ENCODE data around the gene LRP1-AS.

LRP1-AS gene

GRCh38 chr12:57096099-57096572 is 51.3 kb downstream of the LRP1-AS start:
- no peak for DNase-seq

DNA sequence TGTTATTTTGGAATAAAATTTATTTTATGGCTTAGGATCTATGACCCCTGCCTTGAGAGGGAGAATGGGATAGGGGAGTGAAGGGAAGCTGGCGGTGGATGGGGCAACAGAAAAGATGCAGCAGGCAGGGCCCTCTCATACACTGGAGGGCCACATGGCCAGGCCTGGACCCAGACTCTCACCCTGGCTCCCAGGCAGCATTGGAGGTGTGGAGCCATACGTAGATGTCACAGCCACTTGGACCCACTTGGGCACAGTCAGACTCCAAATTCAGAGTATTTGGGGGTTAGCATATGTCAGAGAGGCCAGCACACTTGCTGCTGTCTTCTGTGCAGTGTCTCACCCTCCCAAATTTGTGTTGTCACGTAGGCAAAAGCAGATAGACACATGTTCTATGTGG is 52.0 kb downstream of the LRP1-AS start:
- no peak for DNase-seq
